HepG2 (cell line): Measurements from ENCODE around the gene VMA21. TPM values are rescaled to one million over a fixed set of nuclear protein-coding genes. Genes with fewer than 3 reads are reported as not detected.

Experiments
- ATAC-seq: fragments of 200-7000 bp; cut with Tn5 transposase; 3 replicates; pipeline ENCODE4 v1.9.1; 2020; ENCODE audit warnings: mild to moderate bottlenecking, moderate library complexity
- BruUV-seq: library from RNA; stranded (reverse); fragments of 400-500 nt; replicated peaks from 2 replicates; lab custom pipeline; 2021; lab: Mats Ljungman, UMichigan
- CTCF ChIA-PET: fragments of 300-600 bp; formaldehyde crosslinking; extraction: SDS; loops from one replicate; lab custom pipeline; 2021; ENCODE audit warnings: low total read pairs, inconsistent platforms, low intra/inter-chr PET ratio; lab: Yijun Ruan, JAX
- POLR2A ChIA-PET: fragments of 350-600 bp; sonication (Branson Sonifier 250); formaldehyde crosslinking; loops from one replicate; lab custom pipeline; 2020; ENCODE audit warnings: antibody characterized with exemption, inconsistent platforms; lab: Yijun Ruan, JAX
- DNase-seq: peaks from one replicate; pipeline ENCODE4 v3.0.0-alpha.2; 2015; ENCODE audit warnings: low spot score
- FAIRE-seq: peaks from 3 replicates; lab custom pipeline; 2011; peaks lifted over from hg19 to GRCh38; lab: Jason Lieb, UNC
- H2AFZ ChIP-seq: one replicate; pipeline ENCODE4 v1.6.1; 2011; ENCODE audit warnings: low read length, inconsistent platforms
- H3K27ac ChIP-seq: fragments of 300-600 bp; 3 replicates; pipeline ENCODE4 v1.8.0; 2011; ENCODE audit warnings: mixed run types, mild to moderate bottlenecking, mixed read lengths, low read length, inconsistent platforms; ENCODE audit not compliant: insufficient read depth; ENCODE audit errors: extremely low read length
- H3K27me3 ChIP-seq, 2 experiments: fragments of 200-600 bp in 1 of 2; 2 replicates in 1 of 2; 3 replicates in 1 of 2; pipeline versions ENCODE4 v1.6.0 to v1.8.0; 2011; ENCODE audit warnings: low read length in 2 of 2, mild to moderate bottlenecking in 2 of 2, moderate library complexity in 2 of 2, inconsistent platforms in 1 of 2; ENCODE audit not compliant: insufficient read depth in 2 of 2, control insufficient read depth in 1 of 2
- H3K36me3 ChIP-seq, 2 experiments: fragments of 200-600 bp in 1 of 2; replicated peaks in 1 of 2; 2 replicates in 1 of 2; 3 replicates in 1 of 2; pipeline versions ENCODE4 v1.5.1 to v1.8.0; 2011; ENCODE audit warnings: low read length in 2 of 2, inconsistent platforms in 1 of 2; ENCODE audit not compliant: insufficient read depth in 2 of 2, control insufficient read depth in 1 of 2
- H3K4me1 ChIP-seq: 2 replicates; pipeline ENCODE4 v1.5.1; 2012; ENCODE audit warnings: low read length, inconsistent platforms; ENCODE audit not compliant: insufficient read depth
- H3K4me2 ChIP-seq: 2 replicates; pipeline ENCODE4 v1.6.0; 2011; ENCODE audit warnings: low read depth, low read length, inconsistent platforms
- H3K4me3 ChIP-seq, 3 experiments: fragments of 200-600 bp in 1 of 3; sonication (generic), shearing (Covaris generic) in 1 of 3; replicated peaks in 1 of 3; 2 replicates each; pipeline ENCODE4 v1.5.1; 2011 to 2016; ENCODE audit warnings: low read length in 3 of 3, inconsistent platforms in 2 of 3, low read depth in 2 of 3, mild to moderate bottlenecking in 2 of 3, control low read depth in 1 of 3, mixed read lengths in 1 of 3; ENCODE audit not compliant: insufficient read depth in 1 of 3
- H3K79me2 ChIP-seq: one replicate; pipeline ENCODE4 v1.6.1; 2011; ENCODE audit warnings: low read length, inconsistent platforms; ENCODE audit not compliant: insufficient read depth
- H3K9ac ChIP-seq: 2 replicates; pipeline ENCODE4 v1.6.0; 2011; ENCODE audit warnings: mild to moderate bottlenecking, low read depth, low read length, inconsistent platforms; ENCODE audit not compliant: insufficient read depth
- H3K9me3 ChIP-seq: 2 replicates; pipeline ENCODE4 v1.5.1; 2012; ENCODE audit warnings: mild to moderate bottlenecking, low read length
- H4K20me1 ChIP-seq: 2 replicates; pipeline ENCODE4 v1.6.0; 2011; ENCODE audit warnings: inconsistent platforms, mild to moderate bottlenecking, low read length, moderate library complexity; ENCODE audit not compliant: insufficient read depth
- ATM ChIP-seq: fragments of 450-650 bp; IDR thresholded peaks from 2 replicates; pipeline ENCODE4 v1.7.1; 2017; ENCODE audit warnings: mild to moderate bottlenecking, borderline replicate concordance
- BHLHE40 ChIP-seq: IDR thresholded peaks from 2 replicates; pipeline ENCODE4 v1.6.1; 2011; ENCODE audit warnings: low read length, improper control_type of control experiment
- FOSL1 ChIP-seq: sonication (generic); formaldehyde crosslinking; IDR thresholded peaks from 2 replicates; pipeline ENCODE4 v1.9.0; 2021; ENCODE audit warnings: missing genetic modification reagents, borderline replicate concordance
- HMG20A ChIP-seq: IDR thresholded peaks from 2 replicates; pipeline ENCODE4 v1.6.1; 2016; ENCODE audit warnings: borderline replicate concordance
- MBD4 ChIP-seq: IDR thresholded peaks from 2 replicates; pipeline ENCODE4 v1.6.1; 2012; ENCODE audit warnings: low read length, inconsistent platforms, borderline replicate concordance
- MEIS2 ChIP-seq: sonication (generic); formaldehyde crosslinking; IDR thresholded peaks from 2 replicates; pipeline ENCODE4 v1.9.0; 2021; ENCODE audit warnings: mild to moderate bottlenecking, missing genetic modification reagents
- NR2F1 ChIP-seq, 2 experiments: fragments of 450-650 bp in 1 of 2; formaldehyde crosslinking in 1 of 2; IDR thresholded peaks; 2 replicates each; pipeline versions ENCODE4 v1.5.0 to v1.6.1; 2016 to 2020; ENCODE audit warnings: mild to moderate bottlenecking in 1 of 2, missing compliant biosample characterization in 1 of 2, missing genetic modification reagents in 1 of 2, moderate library complexity in 1 of 2
- PRPF4 ChIP-seq: fragments of 200-400 bp; formaldehyde crosslinking; IDR thresholded peaks from 2 replicates; pipeline ENCODE4 v1.6.1; 2016; ENCODE audit warnings: low read length, low read depth; ENCODE audit not compliant: poor library complexity, severe bottlenecking
- RBM39 ChIP-seq: fragments of 200-400 bp; formaldehyde crosslinking; IDR thresholded peaks from one replicate; pipeline ENCODE4 v1.6.1; 2018; ENCODE audit warnings: antibody characterized with exemption, mild to moderate bottlenecking, low read depth, low read length; ENCODE audit not compliant: poor library complexity, severe bottlenecking
- SNRNP70 ChIP-seq: fragments of 200-400 bp; formaldehyde crosslinking; IDR thresholded peaks from 2 replicates; pipeline ENCODE4 v1.6.1; 2017; ENCODE audit warnings: mild to moderate bottlenecking, low read depth, low read length, moderate library complexity
- THAP11 ChIP-seq: IDR thresholded peaks from 2 replicates; pipeline ENCODE4 v1.6.1; 2016; ENCODE audit warnings: missing biosample characterization, missing genetic modification reagents
- ZNF747 ChIP-seq: sonication (generic); formaldehyde crosslinking; IDR thresholded peaks from 2 replicates; pipeline ENCODE4 v1.8.1; 2023; ENCODE audit warnings: missing genetic modification reagents, mild to moderate bottlenecking, borderline replicate concordance
- ZNF776 ChIP-seq: sonication (generic); formaldehyde crosslinking; IDR thresholded peaks from 2 replicates; pipeline ENCODE4 v1.4.0; 2020; ENCODE audit warnings: mild to moderate bottlenecking, missing genetic modification reagents
- WGBS: methylation state at CpG from one replicate; pipeline ENCODE4 v1.1.6; 2017; ENCODE audit warnings: low lambda C conversion rate; 5-methylcytosine and 5-hydroxymethylcytosine counted together
- in situ Hi-C: cut with HindIII; loops from 2 replicates; pipeline ENCODE4 v1.10.0; 2017; ENCODE audit warnings: low pct_unique_long_range_greater_than_20kb; ENCODE audit not compliant: extremely low pct_ligation_motif_present
- intact Hi-C: fragments of 100-400 bp; cut with micrococcal nuclease; formaldehyde crosslinking; loops from one replicate; pipeline ENCODE4 v1.10.0; 2022; ENCODE audit not compliant: unreplicated experiment
- polyA plus RNA-seq, 8 experiments: library from polyadenylated mRNA; depleted of rRNA in 3 of 8; stranded (reverse) in 7 of 8; unstranded in 1 of 8; fragments of >200 nt; fragmentation: Illumina TruSeq in 4 of 8; extraction: Trizol in 4 of 8; gene quantifications; 2 replicates each; pipeline versions ENCODE4 v1.2.1 to v1.2.3, GENCODE V29; 2011 to 2016; ENCODE audit warnings: low read depth in 4 of 8, missing spikeins in 1 of 8, mixed read lengths in 1 of 8; ENCODE audit not compliant: insufficient read depth in 1 of 8
- total RNA-seq, 5 experiments: library from RNA; depleted of rRNA; stranded (reverse); fragments of >200 nt; fragmentation: Illumina TruSeq; extraction: Trizol; gene quantifications; 2 replicates each; pipeline ENCODE4 v1.2.3, GENCODE V29; 2016; ENCODE audit warnings: low read depth in 1 of 5
- TF ChIP-seq, protein P1 (sequence below): IDR thresholded peaks from 2 replicates; pipeline ENCODE4 v1.4.0; 2020; ENCODE audit warnings: mild to moderate bottlenecking, missing genetic modification reagents

VMA21 gene
- total and polyA plus RNA-seq, 2 of the 13 experiments (the other 11 are each of a cell fraction or from before 2014, with no cell fraction given): 20.9 to 42.4 TPM

DNA sequence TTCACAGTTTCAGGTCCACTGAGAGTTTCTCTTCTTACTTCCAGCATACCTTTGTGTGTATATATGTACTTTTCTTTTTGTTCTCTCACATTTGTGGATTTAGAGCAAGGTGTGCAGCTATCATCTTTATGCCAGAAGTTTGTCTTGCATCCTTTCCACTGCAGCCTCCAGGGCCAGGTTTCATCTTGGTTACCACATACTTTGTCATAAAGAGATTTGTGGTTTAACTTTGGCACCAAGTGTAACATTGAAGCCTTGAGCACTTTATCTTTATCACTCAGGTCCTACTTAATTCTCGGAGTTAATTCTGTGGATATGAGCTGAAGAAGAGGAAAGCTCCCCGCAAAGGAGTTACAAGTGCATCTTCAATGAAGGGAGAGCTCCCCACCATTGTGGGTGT, 31.4 kb upstream of the VMA21 start (continued):
- TF ChIP-seq, protein P1, sequence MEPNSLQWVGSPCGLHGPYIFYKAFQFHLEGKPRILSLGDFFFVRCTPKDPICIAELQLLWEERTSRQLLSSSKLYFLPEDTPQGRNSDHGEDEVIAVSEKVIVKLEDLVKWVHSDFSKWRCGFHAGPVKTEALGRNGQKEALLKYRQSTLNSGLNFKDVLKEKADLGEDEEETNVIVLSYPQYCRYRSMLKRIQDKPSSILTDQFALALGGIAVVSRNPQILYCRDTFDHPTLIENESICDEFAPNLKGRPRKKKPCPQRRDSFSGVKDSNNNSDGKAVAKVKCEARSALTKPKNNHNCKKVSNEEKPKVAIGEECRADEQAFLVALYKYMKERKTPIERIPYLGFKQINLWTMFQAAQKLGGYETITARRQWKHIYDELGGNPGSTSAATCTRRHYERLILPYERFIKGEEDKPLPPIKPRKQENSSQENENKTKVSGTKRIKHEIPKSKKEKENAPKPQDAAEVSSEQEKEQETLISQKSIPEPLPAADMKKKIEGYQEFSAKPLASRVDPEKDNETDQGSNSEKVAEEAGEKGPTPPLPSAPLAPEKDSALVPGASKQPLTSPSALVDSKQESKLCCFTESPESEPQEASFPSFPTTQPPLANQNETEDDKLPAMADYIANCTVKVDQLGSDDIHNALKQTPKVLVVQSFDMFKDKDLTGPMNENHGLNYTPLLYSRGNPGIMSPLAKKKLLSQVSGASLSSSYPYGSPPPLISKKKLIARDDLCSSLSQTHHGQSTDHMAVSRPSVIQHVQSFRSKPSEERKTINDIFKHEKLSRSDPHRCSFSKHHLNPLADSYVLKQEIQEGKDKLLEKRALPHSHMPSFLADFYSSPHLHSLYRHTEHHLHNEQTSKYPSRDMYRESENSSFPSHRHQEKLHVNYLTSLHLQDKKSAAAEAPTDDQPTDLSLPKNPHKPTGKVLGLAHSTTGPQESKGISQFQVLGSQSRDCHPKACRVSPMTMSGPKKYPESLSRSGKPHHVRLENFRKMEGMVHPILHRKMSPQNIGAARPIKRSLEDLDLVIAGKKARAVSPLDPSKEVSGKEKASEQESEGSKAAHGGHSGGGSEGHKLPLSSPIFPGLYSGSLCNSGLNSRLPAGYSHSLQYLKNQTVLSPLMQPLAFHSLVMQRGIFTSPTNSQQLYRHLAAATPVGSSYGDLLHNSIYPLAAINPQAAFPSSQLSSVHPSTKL (CRISPR knock-in tag): no peak
- TF ChIP-seq BHLHE40 (no peak), THAP11 (CRISPR knock-in tag) (no peak), ATM (no peak), ZNF776 (CRISPR knock-in tag) (no peak), PRPF4 (no peak), MBD4 (no peak), NR2F1 (CRISPR knock-in tag; IDR thresholded peaks at IDR 0.05) (no peak), HMG20A (no peak)

DNA sequence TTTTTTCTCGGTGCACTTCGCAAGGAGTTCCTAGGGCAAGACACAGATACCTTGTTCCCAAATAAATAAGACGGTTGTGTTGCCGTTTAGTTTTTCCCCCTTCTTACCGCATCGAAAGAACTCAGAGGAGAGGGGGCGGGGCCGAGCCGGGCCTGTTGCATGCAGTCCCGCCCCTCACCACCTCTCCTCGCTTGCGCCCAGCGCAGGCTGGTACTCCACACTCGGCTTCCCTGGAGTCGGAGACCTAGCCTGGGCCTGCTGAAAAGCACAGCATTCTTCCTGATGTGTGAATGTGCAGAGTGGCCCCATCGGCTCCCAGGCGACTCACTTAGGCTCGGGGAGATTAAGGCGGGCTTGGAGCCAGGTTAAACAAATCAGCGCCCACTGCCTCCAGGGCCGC, 26.1 kb upstream of the VMA21 start:
- POLR2A ChIA-PET: no interaction called here
- no peak overlapping the region for H2AFZ ChIP-seq
- TF ChIP-seq RBM39: no peak
- TF ChIP-seq FOSL1 (CRISPR knock-in tag): no peak
- TF ChIP-seq ZNF747 (CRISPR knock-in tag): no peak
- no peak for TF ChIP-seq MEIS2 (CRISPR knock-in tag)
- TF ChIP-seq SNRNP70: no peak
- TF ChIP-seq, all 625 proteins: peak for 0
- H3K27me3 ChIP-seq: no peaks in the 10 kb centered on the region
- CTCF ChIA-PET: no interaction called here
- H3K4me3 ChIP-seq: no peak overlapping the region
- ATAC-seq: peak; percentile 92
- no peak overlapping the region for H3K27ac ChIP-seq
- in situ Hi-C loops: loop anchor here (25.0 kb wide), 1 partner anchor 209 kb away; no protein-coding TSS in a partner anchor
- H3K9ac ChIP-seq: no peak overlapping the region
- H3K9me3 ChIP-seq: no peaks in the 10 kb centered on the region
- peak; percentile 30 for FAIRE-seq
- no peaks in the 10 kb centered on the region for H3K36me3 ChIP-seq
- no peaks in the 10 kb centered on the region for H3K79me2 ChIP-seq
- intact Hi-C loops: no loop called here
- peak overlapping the region; percentile 32; the same call in 1 of the 2 replicates for H3K4me2 ChIP-seq
- H3K4me1 ChIP-seq: no peaks in the 10 kb centered on the region
- H4K20me1 ChIP-seq: no peaks in the 10 kb centered on the region
- DNase-seq: peak; percentile 1
- no TSS peak for BruUV-seq
- 18% methylated on average over 7 of the region's 21 CpGs for WGBS
